Vagina (tissue), 2 donors: ENCODE measurements around the gene AK9. TPM values are rescaled to one million over a fixed set of nuclear protein-coding genes. Genes with fewer than 3 reads are reported as not detected.

Source experiments
- DNase-seq, 2 donors: peaks; one replicate each; pipeline ENCODE4 v3.0.0-alpha.2; 2017; ENCODE audit errors: extremely low spot score in 2 of 2
- H3K27ac ChIP-seq: fragments of 200-600 bp; sonication (generic); one replicate; pipeline ENCODE4 v1.5.1; 2019
- H3K27me3 ChIP-seq: fragments of 200-600 bp; sonication (generic); one replicate; pipeline ENCODE4 v1.5.1; 2019
- H3K36me3 ChIP-seq, 2 donors: fragments of 200-600 bp; sonication (generic); one replicate each; pipeline ENCODE4 v1.5.1; 2017 to 2019
- H3K4me1 ChIP-seq: fragments of 200-600 bp; sonication (generic); one replicate; pipeline ENCODE4 v1.5.1; 2019
- H3K4me3 ChIP-seq, 2 donors: fragments of 200-600 bp; sonication (generic); 1 replicate in 1 of 2; 2 replicates in 1 of 2; pipeline ENCODE4 v1.5.1; 2016 to 2019
- H3K9me3 ChIP-seq: fragments of 200-600 bp; sonication (generic); one replicate; pipeline ENCODE4 v1.5.1; 2019
- CTCF ChIP-seq, 3 experiments: fragments of 450-650 bp in 2 of 3; fragments of 200-600 bp in 1 of 3; sonication (generic) in 1 of 3; IDR thresholded peaks; one replicate each; pipeline ENCODE4 v1.5.1; 2017 to 2019; ENCODE audit warnings: antibody characterized with exemption in 3 of 3, mild to moderate bottlenecking in 2 of 3, moderate library complexity in 2 of 3
- POLR2A ChIP-seq, 2 donors: fragments of 450-650 bp; IDR thresholded peaks; one replicate each; pipeline ENCODE4 v1.6.1; 2017; ENCODE audit warnings: antibody characterized with exemption in 2 of 2, mild to moderate bottlenecking in 2 of 2, moderate library complexity in 2 of 2
- POLR2AphosphoS5 ChIP-seq, 2 donors: sonication (generic); formaldehyde crosslinking; IDR thresholded peaks; one replicate each; pipeline ENCODE4 v1.9.0; 2017; ENCODE audit warnings: antibody characterized with exemption in 2 of 2, mild to moderate bottlenecking in 2 of 2, low read depth in 1 of 2; ENCODE audit not compliant: insufficient read depth in 1 of 2
- intact Hi-C: fragments of 100-400 bp; cut with DNase I; formaldehyde crosslinking; loops from one replicate; pipeline ENCODE4 v1.15.1; 2023
- total RNA-seq: library from RNA; depleted of rRNA; stranded (reverse); fragments of >200 nt; gene quantifications from one replicate; pipeline ENCODE4 v1.2.3, GENCODE V29; 2016

Gene AK9
- total RNA-seq, 1 donor from 2014 or later: 8.1 TPM

GRCh38 chr6:109720311-109720710 lies 29.3 kb upstream of the AK9 start:
- intact Hi-C loops: no loop called here
- H3K36me3 ChIP-seq: peaks cover 0 to 15% of the 10 kb centered on the region in 2 donors
- no peaks in the 10 kb centered on the region for H3K27me3 ChIP-seq
- no peaks in the 10 kb centered on the region for H3K9me3 ChIP-seq
- no peak overlapping the region for H3K4me3 ChIP-seq
- no peak for DNase-seq
- no peaks in the 10 kb centered on the region for H3K4me1 ChIP-seq
- H3K27ac ChIP-seq: no peak overlapping the region
- TF ChIP-seq CTCF (IDR thresholded peaks at IDR 0.05) (no peak), POLR2A (IDR thresholded peaks at IDR 0.05) (no peak), POLR2AphosphoS5 (IDR thresholded peaks at IDR 0.05; ENCODE audit: insufficient read depth in 1 of 2, low read depth in 1 of 2) (no peak)

DNA sequence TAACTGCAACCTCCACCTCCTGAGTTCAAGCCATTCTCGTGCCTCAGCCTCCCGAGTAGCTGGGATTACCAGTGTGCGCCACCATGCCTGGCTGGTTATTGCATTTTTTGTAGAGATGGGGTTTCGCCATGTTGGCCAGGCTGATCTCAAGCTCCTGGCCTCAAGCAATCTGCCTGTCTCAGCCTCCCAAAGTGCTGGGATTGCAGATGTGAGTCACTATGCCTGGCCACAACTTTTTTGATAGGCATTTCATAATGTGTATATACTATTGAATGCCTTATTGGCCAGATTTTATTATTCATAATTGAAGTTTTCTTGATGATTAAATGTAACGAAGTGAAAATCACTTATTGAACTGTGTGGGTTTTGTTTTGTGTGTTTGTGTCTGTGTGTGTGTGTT lies 28.0 kb upstream of the AK9 start:
- Histone ChIP-seq H3K4me1 (no peaks in the 10 kb centered on the region), H3K27ac (no peak overlapping the region), H3K36me3 (peaks cover 0 to 10% of the 10 kb centered on the region in 2 donors), H3K4me3 (no peak overlapping the region), H3K9me3 (no peaks in the 10 kb centered on the region), H3K27me3 (no peaks in the 10 kb centered on the region)
- no peak for DNase-seq
- intact Hi-C loops: no loop called here
- no peak for TF ChIP-seq POLR2AphosphoS5 (IDR thresholded peaks at IDR 0.05; ENCODE audit: insufficient read depth in 1 of 2, low read depth in 1 of 2)
- TF ChIP-seq POLR2A (IDR thresholded peaks at IDR 0.05): no peak
- TF ChIP-seq CTCF (IDR thresholded peaks at IDR 0.05): no peak

DNA sequence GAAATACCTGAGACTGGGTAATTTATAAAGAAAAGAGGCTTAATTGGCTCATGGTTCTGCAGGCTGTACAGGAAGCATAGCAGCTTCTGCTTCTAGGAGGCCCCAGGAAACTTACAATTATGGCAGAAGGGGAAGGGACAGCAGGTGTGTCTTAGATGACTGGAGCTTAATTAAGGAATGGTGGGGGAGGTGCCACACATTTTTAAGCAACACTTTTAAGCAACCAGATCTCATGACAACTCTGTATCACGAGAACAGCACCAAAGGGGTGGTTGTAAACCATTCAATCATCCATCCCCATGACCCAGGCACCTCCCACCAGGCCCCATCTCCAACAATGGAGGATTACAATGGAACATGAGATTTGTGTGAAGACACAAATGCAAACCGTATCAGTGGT lies 27.0 kb upstream of the AK9 start:
- no peaks in the 10 kb centered on the region for H3K9me3 ChIP-seq
- H3K4me1 ChIP-seq: no peaks in the 10 kb centered on the region
- H3K27ac ChIP-seq: no peak overlapping the region
- H3K27me3 ChIP-seq: no peaks in the 10 kb centered on the region
- no peak overlapping the region for H3K4me3 ChIP-seq
- intact Hi-C loops: no loop called here
- H3K36me3 ChIP-seq: peaks cover 0 to 6% of the 10 kb centered on the region in 2 donors
- DNase-seq: no peak
- TF ChIP-seq CTCF (IDR thresholded peaks at IDR 0.05) (no peak), POLR2A (IDR thresholded peaks at IDR 0.05) (no peak), POLR2AphosphoS5 (IDR thresholded peaks at IDR 0.05; ENCODE audit: insufficient read depth in 1 of 2, low read depth in 1 of 2) (no peak)

- intact Hi-C loops: no loop called here
- TF ChIP-seq POLR2A (IDR thresholded peaks at IDR 0.05) (no peak), POLR2AphosphoS5 (IDR thresholded peaks at IDR 0.05; ENCODE audit: insufficient read depth in 1 of 2, low read depth in 1 of 2) (no peak), CTCF (IDR thresholded peaks at IDR 0.05) (no peak)
- H3K9me3 ChIP-seq: no peaks in the 10 kb centered on the region
- H3K4me1 ChIP-seq: no peaks in the 10 kb centered on the region
- H3K27ac ChIP-seq: no peak overlapping the region
- H3K27me3 ChIP-seq: no peaks in the 10 kb centered on the region
- DNase-seq: no peak
- H3K36me3 ChIP-seq: peaks cover 0 to 6% of the 10 kb centered on the region in 2 donors
- no peak overlapping the region for H3K4me3 ChIP-seq
Observed at GRCh38 chr6:109715616-109716015, 24.6 kb upstream of the AK9 start.

DNA sequence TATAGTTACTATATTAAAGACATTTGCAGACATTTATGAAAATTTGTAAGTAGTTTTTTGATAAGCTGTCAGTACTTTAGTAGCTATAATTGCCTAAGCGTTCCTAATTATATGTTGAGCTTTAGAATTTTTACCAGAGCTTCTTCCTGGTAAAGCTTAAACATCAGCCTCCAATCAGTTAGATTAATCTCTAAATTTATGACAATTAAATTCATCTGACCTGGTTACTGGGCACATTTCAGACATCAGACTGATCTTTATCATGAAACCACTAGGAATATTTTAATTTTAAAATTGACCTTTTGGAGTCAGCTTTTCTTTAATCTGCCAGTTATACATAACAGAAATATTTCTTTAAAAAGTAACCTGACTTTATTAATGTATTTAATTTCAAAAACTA lies 23.6 kb upstream of the AK9 start:
- Histone ChIP-seq H3K9me3 (no peaks in the 10 kb centered on the region), H3K27ac (no peak overlapping the region), H3K4me3 (no peak overlapping the region), H3K27me3 (no peaks in the 10 kb centered on the region), H3K4me1 (no peaks in the 10 kb centered on the region), H3K36me3 (peaks cover 0 to 6% of the 10 kb centered on the region in 2 donors)
- intact Hi-C loops: no loop called here
- no peak for DNase-seq
- TF ChIP-seq POLR2AphosphoS5 (IDR thresholded peaks at IDR 0.05; ENCODE audit: insufficient read depth in 1 of 2, low read depth in 1 of 2) (no peak), POLR2A (IDR thresholded peaks at IDR 0.05) (no peak), CTCF (IDR thresholded peaks at IDR 0.05) (no peak)
